Measurements from ENCODE around the gene DYNC1H1. TPM values are rescaled to one million over a fixed set of nuclear protein-coding genes. Genes with fewer than 3 reads are reported as not detected.

Gene DYNC1H1
- total and polyA plus RNA-seq, 2 of the 13 experiments (the other 11 are each of a cell fraction or from before 2014, with no cell fraction given) = 74.4 to 239 TPM

GRCh38 chr14:101961011-101961721 lies 3.2 kb upstream of the DYNC1H1 start (continued):
- TF ChIP-seq, protein P1, sequence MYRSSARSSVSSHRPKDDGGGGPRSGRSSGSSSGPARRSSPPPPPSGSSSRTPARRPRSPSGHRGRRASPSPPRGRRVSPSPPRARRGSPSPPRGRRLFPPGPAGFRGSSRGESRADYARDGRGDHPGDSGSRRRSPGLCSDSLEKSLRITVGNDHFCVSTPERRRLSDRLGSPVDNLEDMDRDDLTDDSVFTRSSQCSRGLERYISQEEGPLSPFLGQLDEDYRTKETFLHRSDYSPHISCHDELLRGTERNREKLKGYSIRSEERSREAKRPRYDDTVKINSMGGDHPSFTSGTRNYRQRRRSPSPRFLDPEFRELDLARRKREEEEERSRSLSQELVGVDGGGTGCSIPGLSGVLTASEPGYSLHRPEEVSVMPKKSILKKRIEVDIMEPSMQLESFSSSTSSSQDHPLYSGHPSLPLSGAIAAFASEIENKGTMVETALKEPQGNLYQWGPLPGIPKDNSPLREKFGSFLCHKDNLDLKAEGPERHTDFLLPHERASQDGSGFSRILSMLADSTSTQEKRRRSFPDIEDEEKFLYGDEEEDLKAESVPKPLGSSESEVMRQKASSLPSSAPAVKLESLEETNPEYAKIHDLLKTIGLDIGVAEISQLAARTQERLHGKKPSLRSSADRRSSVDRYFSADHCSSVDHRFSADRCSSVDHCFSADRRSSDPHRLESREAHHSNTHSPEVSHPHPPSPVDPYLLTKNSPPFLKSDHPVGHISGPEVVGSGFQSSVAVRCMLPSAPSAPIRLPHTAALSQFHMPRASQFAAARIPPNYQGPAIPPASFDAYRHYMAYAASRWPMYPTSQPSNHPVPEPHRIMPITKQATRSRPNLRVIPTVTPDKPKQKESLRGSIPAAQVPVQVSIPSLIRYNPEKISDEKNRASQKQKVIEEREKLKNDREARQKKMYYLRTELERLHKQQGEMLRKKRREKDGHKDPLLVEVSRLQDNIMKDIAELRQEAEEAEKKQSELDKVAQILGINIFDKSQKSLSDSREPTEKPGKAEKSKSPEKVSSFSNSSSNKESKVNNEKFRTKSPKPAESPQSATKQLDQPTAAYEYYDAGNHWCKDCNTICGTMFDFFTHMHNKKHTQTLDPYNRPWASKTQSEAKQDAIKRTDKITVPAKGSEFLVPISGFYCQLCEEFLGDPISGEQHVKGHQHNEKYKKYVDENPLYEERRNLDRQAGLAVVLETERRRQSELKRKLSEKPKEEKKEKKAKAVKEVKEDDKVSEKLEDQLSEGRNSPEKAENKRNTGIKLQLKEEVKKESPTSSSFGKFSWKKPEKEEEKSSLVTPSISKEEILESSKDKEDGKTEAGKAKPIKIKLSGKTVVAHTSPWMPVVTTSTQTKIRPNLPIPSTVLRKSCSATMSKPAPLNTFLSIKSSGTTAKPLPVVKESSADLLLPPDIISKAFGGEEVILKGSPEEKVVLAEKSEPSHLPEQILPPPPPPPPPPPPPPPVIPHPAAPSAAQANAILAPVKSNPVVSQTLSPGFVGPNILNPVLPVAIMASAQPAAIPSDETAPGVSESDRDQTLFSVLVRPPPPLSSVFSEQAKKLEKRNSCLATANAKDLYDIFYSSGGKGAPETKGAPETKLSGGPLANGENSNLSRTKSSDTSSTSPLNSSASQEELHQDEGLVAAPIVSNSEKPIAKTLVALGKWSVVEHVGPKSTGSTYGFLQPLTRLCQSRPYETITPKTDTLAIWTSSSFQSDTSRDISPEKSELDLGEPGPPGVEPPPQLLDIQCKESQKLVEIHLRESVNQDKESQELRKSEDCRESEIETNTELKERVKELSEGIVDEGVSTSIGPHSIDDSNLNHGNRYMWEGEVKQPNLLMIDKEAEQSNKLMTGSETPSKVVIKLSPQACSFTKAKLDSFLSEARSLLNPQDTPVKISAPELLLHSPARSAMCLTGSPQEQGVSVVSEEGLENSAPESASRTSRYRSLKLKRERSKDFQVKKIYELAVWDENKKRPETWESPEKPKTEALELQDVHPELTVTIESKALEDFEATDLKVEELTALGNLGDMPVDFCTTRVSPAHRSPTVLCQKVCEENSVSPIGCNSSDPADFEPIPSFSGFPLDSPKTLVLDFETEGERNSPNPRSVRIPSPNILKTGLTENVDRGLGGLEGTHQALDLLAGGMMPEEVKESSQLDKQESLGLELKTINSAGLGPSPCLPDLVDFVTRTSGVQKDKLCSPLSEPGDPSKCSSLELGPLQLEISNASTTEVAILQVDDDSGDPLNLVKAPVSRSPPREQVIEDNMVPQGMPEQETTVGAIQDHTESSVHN (CRISPR knock-in tag; IDR thresholded peaks at IDR 0.05) = no peak
- TF ChIP-seq NCOA2 (CRISPR knock-in tag; IDR thresholded peaks at IDR 0.05) = no peak
- TF ChIP-seq CEBPZ (IDR thresholded peaks at IDR 0.05; ENCODE audit: low read length) = no peak
- TF ChIP-seq ASH2L (IDR thresholded peaks at IDR 0.05; ENCODE audit: insufficient read length, low read depth, low read length) = no peak
- no peak for TF ChIP-seq GMEB2 (CRISPR knock-in tag; IDR thresholded peaks at IDR 0.05; ENCODE audit: low read depth)
- TF ChIP-seq NFIC (IDR thresholded peaks at IDR 0.05; ENCODE audit: low read length) = no peak
- TF ChIP-seq SMAD3 (CRISPR knock-in tag; IDR thresholded peaks at IDR 0.05) = no peak
- TF ChIP-seq SAP130 (CRISPR knock-in tag; IDR thresholded peaks at IDR 0.05; ENCODE audit: low read depth) = peak; percentile 49; the same call in 1 of the 2 replicates
- TF ChIP-seq ZNF703 (CRISPR knock-in tag; IDR thresholded peaks at IDR 0.05; ENCODE audit: borderline replicate concordance) = no peak
- no peak for TF ChIP-seq ZNF383 (CRISPR knock-in tag; IDR thresholded peaks at IDR 0.05; ENCODE audit: borderline replicate concordance)
- TF ChIP-seq TARDBP (CRISPR knock-in tag; IDR thresholded peaks at IDR 0.05) = no peak
- no peak for TF ChIP-seq CREM (IDR thresholded peaks at IDR 0.05)
- TF ChIP-seq CREM (CRISPR knock-in tag; IDR thresholded peaks at IDR 0.05) = no peak
- no peak for TF ChIP-seq MEF2D (CRISPR knock-in tag; IDR thresholded peaks at IDR 0.05)
- TF ChIP-seq SRY (CRISPR knock-in tag; IDR thresholded peaks at IDR 0.05) = no peak
- TF ChIP-seq ZNF629 (CRISPR knock-in tag; conservative IDR thresholded peaks at IDR 0.05) = 0 out of 2 replicates have a peak, but pooled peaks have one; percentile 15
- no peak for TF ChIP-seq SOX6 (IDR thresholded peaks at IDR 0.05)
- peak; percentile 51 for TF ChIP-seq SOX6 (CRISPR knock-in tag; IDR thresholded peaks at IDR 0.05)
- TF ChIP-seq MIXL1 (CRISPR knock-in tag; IDR thresholded peaks at IDR 0.05) = no peak
